Immature natural killer cell (primary cell): ENCODE measurements around the gene ICA1. TPM values are rescaled to one million over a fixed set of nuclear protein-coding genes. Genes with fewer than 3 reads are reported as not detected.

Source experiments
- DNase-seq, 3 donors: peaks; one replicate each; pipeline ENCODE4 v3.0.0; 2022; ENCODE audit warnings: mixed read lengths in 1 of 3
- H3K27ac Mint-ChIP-seq, 6 donors: one replicate each; pipeline ENCODE4 v1.8.0; 2020; ENCODE audit warnings: mixed read lengths in 6 of 6, mild to moderate bottlenecking in 5 of 6, inconsistent platforms in 4 of 6, moderate library complexity in 3 of 6
- H3K27me3 Mint-ChIP-seq, 3 donors: one replicate each; pipeline ENCODE4 v1.8.0; 2020 to 2021; ENCODE audit warnings: low read depth in 3 of 3, mild to moderate bottlenecking in 3 of 3, mixed read lengths in 3 of 3, moderate library complexity in 3 of 3, inconsistent platforms in 1 of 3
- H3K36me3 Mint-ChIP-seq, 3 donors: one replicate each; pipeline ENCODE4 v1.8.0; 2020; ENCODE audit warnings: mixed read lengths in 3 of 3, inconsistent platforms in 2 of 3, mild to moderate bottlenecking in 2 of 3
- H3K4me1 Mint-ChIP-seq, 2 donors: one replicate each; pipeline ENCODE4 v1.8.0; 2020; ENCODE audit warnings: inconsistent platforms in 2 of 2, mild to moderate bottlenecking in 2 of 2, mixed read lengths in 2 of 2, moderate library complexity in 1 of 2
- H3K4me3 Mint-ChIP-seq, 5 donors: one replicate each; pipeline ENCODE4 v1.8.0; 2020; ENCODE audit warnings: mild to moderate bottlenecking in 5 of 5, mixed read lengths in 5 of 5, inconsistent platforms in 3 of 5, moderate library complexity in 3 of 5
- H3K9me3 Mint-ChIP-seq, 6 donors: one replicate each; pipeline ENCODE4 v1.8.0; 2020; ENCODE audit warnings: mild to moderate bottlenecking in 6 of 6, mixed read lengths in 6 of 6, inconsistent platforms in 4 of 6, moderate library complexity in 3 of 6
- polyA plus RNA-seq, 3 donors: library from polyadenylated mRNA; unstranded; fragments of 300-500 nt; fragmentation: Illumina TruSeq; gene quantifications; one replicate each; pipeline ENCODE4 v1.2.3, GENCODE V29; 2021

The ICA1 gene
- polyA plus RNA-seq, 3 donors from 2014 or later = 3.8 to 6.9 (median 5.0) TPM

DNA sequence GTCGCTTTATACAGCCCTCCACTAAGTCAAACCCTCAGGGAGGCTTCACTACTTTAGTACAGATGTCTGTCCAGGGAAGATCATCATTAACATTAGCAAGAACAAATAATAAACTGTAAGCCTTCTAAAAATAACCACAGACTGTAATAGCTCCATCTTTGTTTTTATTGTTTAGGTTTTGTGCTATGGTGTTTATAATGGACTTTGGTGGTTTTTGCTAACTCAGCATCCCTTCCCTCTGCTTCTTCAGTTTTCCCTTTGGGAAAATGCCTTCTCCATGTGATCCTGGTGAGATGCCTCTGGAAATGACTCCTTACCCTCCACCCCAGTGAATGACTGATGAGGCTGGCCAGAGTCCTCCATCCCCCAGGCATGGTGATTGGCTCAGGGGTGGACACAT is 131.3 kb downstream of the ICA1 start:
- Mint-ChIP-seq H3K4me1 (peaks cover 97 to 100% of the 10 kb centered on the region in 2 donors), H3K27me3 (peaks cover 6 to 12% (median 6%) of the 10 kb centered on the region in 3 donors), H3K27ac (peak overlapping the region; percentile 84 to 99 (median 96)), H3K36me3 (no peaks in the 10 kb centered on the region), H3K4me3 (peak overlapping the region; percentile 16 to 90 (median 42)), H3K9me3 (no peaks in the 10 kb centered on the region)
- DNase-seq = no peak

DNA sequence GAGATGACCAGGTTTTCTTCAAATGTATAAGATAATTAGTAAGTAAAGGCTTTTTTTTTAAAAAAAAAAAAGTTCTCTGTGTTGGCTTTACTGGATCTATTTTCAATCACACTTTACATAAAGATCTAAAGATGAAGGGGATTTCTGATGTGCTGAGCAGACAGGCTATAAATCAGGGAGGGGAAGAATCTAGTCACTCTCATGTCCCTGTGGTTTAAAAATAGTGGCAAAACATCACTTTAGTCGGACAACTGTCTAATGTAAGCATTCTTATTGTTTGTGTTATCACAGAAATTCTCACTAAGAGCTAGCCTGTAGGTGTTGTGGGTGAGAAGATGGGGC is 132.7 kb downstream of the ICA1 start:
- peak; percentile 52 to 60 (median 57) for DNase-seq

DNA sequence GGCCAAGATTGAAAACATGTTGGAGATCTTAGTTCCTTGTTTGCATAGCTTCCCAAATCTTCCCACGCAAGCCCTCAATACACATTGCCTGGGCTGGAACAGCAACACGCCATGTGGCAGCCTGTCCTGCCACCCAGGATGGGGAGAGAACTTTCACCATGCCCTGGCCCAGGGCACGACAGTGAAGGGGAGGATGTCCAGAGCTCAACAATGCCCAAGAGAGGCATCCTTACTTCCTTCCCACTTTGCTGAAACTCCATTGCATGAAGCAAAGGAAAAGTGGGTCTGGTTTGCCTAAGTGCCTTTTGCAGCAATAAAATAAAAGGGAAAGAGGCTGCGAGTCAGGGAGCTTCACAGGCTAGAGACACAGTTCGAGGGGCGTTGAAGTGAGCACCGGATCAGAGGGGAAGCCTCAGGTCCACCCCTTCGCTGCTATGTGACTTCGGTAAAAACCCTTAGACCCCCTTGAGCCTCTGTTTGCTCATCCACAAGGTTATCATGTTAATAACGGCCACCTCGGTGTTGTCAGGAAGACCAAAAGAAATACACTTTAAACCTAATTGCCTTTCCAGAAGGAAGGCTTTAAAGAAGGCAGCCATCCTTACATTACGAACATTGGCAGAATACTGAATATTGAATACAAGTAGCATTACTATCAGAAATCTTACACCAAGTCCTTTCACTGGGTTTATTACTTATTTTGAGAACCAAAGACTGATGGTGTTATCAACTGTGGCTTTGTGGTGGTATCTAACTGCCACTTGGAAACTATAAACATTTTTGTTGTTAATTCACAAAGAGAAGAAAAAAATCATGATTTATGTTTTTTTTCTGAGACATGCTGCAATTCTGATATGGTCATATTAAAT is 133.3 kb downstream of the ICA1 start:
- H3K27me3 Mint-ChIP-seq = peaks cover 10 to 12% (median 12%) of the 10 kb centered on the region in 3 donors
- peaks cover 0 to 4% (median 0%) of the 10 kb centered on the region in 3 donors for H3K36me3 Mint-ChIP-seq
- H3K4me1 Mint-ChIP-seq = peaks cover 98 to 99% of the 10 kb centered on the region in 2 donors
- H3K4me3 Mint-ChIP-seq = peak overlapping the region; percentile 67 to 88 (median 83)
- DNase-seq = peak; percentile 70 to 76 (median 74)
- H3K27ac Mint-ChIP-seq = peak overlapping the region; percentile 94 to 99 (median 96)
- H3K9me3 Mint-ChIP-seq = no peaks in the 10 kb centered on the region

More for the DNA sequence above, 132.7 kb downstream of the ICA1 start:
- Mint-ChIP-seq H3K27ac (peak overlapping the region; percentile 94 to 99 (median 96)), H3K9me3 (no peaks in the 10 kb centered on the region), H3K36me3 (peaks cover 0 to 4% (median 0%) of the 10 kb centered on the region in 3 donors), H3K4me3 (peak overlapping the region; percentile 67 to 88 (median 83)), H3K27me3 (peaks cover 10 to 12% (median 12%) of the 10 kb centered on the region in 3 donors), H3K4me1 (peaks cover 99 to 100% of the 10 kb centered on the region in 2 donors)

DNA sequence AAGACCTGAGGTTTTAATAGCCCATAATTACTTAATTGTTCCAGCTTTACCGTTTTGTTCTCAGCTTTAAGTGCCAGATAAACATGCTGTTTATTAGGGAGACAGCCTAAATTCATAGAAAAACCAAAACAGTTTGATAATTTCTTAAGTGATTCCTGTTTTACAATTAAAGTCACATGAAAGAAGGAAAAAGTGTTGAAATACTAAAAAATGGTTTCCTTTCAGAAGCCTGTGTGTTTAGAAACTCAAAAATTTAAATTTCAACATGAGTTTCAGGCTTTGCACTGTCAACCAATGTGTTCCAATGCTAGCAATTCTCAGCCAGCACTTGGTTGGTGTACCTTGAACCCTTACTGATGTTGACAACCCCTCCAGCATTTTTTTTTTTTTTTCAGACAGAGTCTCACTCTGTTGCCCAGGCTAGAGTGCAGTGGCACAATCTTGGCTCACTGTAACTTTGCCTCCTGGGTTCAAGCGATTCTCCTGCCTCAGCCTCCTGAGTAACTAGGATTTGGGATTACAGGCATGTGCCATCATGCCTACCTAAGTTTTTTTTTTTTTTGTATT is 135.3 kb downstream of the ICA1 start:
- no peaks in the 10 kb centered on the region for H3K9me3 Mint-ChIP-seq
- peak overlapping the region; percentile 69 to 88 (median 75) for H3K4me3 Mint-ChIP-seq
- DNase-seq = no peak
- peak overlapping the region; percentile 94 to 99 (median 96) for H3K27ac Mint-ChIP-seq
- H3K4me1 Mint-ChIP-seq = peaks cover 91 to 97% of the 10 kb centered on the region in 2 donors
- peaks cover 10 to 15% (median 11%) of the 10 kb centered on the region in 3 donors for H3K27me3 Mint-ChIP-seq
- peaks cover 0 to 4% (median 0%) of the 10 kb centered on the region in 3 donors for H3K36me3 Mint-ChIP-seq

DNA sequence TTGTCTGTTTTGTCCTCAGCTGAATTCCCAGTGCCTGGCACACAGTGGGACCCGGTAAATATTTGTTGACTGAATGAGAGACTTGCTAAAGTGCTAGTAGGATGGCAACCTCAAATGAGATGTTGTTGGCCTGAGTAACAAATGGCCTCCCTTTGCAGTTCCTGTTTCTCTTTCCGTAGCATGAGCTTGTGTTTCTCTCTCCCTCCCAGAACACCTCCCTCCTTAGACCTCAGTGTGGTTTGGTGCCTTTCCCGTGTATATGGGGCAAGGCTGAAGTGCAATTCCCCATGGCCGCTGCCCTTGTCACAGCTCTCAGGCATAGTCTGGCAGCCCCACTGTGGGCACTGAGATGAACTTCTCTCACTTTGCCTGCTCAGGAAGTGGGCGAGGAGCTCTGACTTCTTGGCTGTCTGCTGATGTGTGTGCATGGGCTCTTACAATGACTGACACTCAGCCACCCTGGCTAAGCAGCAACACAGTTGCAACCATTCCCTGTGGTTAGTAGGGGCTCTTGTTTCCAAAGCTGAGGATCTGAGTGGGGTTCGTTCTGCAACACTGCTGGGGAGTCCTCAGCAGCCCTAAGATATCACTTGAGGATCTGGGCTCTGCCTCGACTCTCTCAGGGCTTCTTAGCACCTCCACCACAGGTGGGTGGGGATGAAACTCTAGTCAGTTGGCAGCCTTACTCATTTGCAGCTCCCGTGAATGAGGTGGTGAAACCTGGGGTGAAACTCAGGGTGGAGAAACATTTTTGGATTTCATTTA is 136.1 kb downstream of the ICA1 start:
- Mint-ChIP-seq H3K4me3 (peak overlapping the region; percentile 69 to 88 (median 75)), H3K27me3 (peaks cover 10 to 13% (median 12%) of the 10 kb centered on the region in 3 donors), H3K9me3 (no peaks in the 10 kb centered on the region), H3K27ac (peak overlapping the region; percentile 94 to 99 (median 96)), H3K4me1 (peaks cover 91 to 97% of the 10 kb centered on the region in 2 donors), H3K36me3 (peaks cover 0 to 4% (median 0%) of the 10 kb centered on the region in 3 donors)
- peak; percentile 91 to 93 (median 92) for DNase-seq

DNA sequence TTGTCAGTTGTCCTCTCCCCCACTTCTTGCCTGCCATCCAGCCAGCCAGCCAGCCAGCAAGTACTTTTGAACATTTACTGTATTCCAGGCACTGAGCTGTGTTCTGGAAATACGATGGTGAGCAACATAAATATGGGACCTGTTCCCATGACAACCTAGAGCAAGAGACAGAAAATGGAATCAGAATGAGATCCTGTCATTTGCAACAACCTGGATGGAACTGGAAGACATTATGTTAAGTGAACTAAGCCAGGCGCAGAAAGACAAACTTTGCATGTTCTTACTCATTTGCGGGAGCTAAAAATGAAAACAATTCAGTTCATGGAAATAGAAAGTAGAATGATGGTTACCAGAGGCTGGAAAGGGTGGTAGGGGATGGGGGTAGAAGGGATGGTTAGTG is 140.7 kb downstream of the ICA1 start:
- Mint-ChIP-seq H3K4me3 (peak overlapping the region in 4 of 5 donors; percentile 15 to 53 (median 34)), H3K4me1 (peaks cover 75 to 95% of the 10 kb centered on the region in 2 donors), H3K27ac (peak overlapping the region in 5 of 6 donors; percentile 40 to 80 (median 73)), H3K36me3 (peaks cover 0 to 4% (median 4%) of the 10 kb centered on the region in 3 donors), H3K9me3 (no peaks in the 10 kb centered on the region), H3K27me3 (peaks cover 5 to 13% (median 6%) of the 10 kb centered on the region in 3 donors)
- DNase-seq = no peak

DNA sequence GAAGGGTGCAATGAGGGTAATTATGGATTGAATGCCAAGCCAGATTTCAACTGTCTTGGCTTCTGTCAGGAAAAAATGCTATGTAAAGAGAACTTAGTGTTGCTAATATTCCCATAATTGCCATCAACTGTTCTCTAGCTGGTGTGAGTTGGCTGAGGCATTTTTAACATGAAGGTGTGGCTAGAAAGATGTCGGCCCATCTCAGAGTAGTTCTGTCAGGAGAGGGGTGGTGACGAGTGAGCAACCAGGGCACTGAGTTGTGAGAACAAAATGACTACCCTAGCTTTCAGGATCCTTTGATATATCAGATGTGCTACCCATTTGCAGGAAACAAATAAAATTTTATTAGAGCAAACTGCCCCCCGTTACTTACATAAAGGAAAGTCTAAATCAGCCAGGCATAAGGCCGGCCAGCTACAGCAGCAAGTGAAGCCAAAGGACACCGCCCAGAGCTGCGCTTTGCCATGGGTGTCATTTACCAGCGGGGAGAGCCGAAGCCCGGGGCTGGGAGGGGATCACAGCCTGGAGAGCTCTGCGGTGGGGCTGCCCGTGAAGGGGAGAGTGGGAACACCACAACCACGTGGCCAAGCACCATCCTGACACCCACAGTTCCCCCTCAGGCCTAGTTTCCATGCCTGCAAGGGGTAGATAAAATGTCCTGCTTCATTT is 141.4 kb downstream of the ICA1 start:
- Mint-ChIP-seq H3K4me3 (peak overlapping the region; percentile 27 to 55 (median 40)), H3K27me3 (peaks cover 2 to 8% (median 2%) of the 10 kb centered on the region in 3 donors), H3K4me1 (peaks cover 75 to 95% of the 10 kb centered on the region in 2 donors), H3K27ac (peak overlapping the region in 5 of 6 donors; percentile 33 to 75 (median 62)), H3K9me3 (no peaks in the 10 kb centered on the region), H3K36me3 (peaks cover 0 to 4% (median 3%) of the 10 kb centered on the region in 3 donors)
- DNase-seq = no peak

DNA sequence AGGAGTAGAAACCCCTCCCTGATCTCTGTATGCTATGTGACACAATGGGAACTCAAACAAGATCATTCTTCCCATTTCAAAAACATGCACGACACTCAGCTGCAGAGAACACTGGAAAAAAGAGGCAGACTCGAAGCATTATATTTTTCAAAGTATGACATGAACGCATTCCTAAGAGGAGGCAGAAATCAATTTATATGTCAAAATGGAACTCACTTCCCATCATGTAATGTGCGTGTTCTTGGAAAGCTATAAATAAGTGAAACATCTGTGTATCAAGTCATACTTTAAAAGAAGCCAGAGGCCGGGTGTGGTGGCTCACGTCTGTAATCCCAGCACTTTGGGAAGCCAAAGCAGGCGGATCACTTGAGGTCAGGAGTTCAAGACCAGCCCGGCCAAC is 142.7 kb downstream of the ICA1 start:
- Mint-ChIP-seq H3K4me3 (no peak overlapping the region), H3K4me1 (peaks cover 75 to 95% of the 10 kb centered on the region in 2 donors), H3K36me3 (peaks cover 0 to 4% (median 0%) of the 10 kb centered on the region in 3 donors), H3K9me3 (no peaks in the 10 kb centered on the region), H3K27ac (no peak overlapping the region), H3K27me3 (peaks cover 0 to 3% (median 2%) of the 10 kb centered on the region in 3 donors)
- DNase-seq = no peak

DNA sequence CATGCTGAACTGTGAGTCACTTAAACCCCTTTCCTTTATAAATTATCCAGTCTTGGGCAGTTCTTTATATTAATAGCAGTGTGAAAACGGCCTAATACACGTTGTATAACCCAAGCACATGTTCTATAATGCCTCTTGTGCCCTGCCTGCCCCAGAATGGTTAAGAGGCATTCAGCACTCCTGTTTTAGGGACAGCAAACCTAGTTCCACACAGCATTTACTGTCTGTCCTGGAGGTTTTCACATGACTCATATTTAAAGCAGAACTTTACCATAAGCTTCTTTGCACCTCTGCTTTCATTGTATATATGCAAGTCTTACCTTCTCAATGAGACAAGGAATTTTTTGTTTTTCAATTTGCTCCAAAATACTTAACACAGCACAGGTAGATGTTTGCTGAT is 144.8 kb downstream of the ICA1 start:
- DNase-seq = no peak
- Mint-ChIP-seq H3K27me3 (peaks cover 0 to 2% (median 0%) of the 10 kb centered on the region in 3 donors), H3K9me3 (no peaks in the 10 kb centered on the region), H3K36me3 (peaks cover 0 to 4% (median 0%) of the 10 kb centered on the region in 3 donors), H3K27ac (peak overlapping the region in 2 of 6 donors; percentile 9 to 58), H3K4me1 (peaks cover 70 to 89% of the 10 kb centered on the region in 2 donors), H3K4me3 (peak overlapping the region in 1 of 5 donors; percentile 24)

DNA sequence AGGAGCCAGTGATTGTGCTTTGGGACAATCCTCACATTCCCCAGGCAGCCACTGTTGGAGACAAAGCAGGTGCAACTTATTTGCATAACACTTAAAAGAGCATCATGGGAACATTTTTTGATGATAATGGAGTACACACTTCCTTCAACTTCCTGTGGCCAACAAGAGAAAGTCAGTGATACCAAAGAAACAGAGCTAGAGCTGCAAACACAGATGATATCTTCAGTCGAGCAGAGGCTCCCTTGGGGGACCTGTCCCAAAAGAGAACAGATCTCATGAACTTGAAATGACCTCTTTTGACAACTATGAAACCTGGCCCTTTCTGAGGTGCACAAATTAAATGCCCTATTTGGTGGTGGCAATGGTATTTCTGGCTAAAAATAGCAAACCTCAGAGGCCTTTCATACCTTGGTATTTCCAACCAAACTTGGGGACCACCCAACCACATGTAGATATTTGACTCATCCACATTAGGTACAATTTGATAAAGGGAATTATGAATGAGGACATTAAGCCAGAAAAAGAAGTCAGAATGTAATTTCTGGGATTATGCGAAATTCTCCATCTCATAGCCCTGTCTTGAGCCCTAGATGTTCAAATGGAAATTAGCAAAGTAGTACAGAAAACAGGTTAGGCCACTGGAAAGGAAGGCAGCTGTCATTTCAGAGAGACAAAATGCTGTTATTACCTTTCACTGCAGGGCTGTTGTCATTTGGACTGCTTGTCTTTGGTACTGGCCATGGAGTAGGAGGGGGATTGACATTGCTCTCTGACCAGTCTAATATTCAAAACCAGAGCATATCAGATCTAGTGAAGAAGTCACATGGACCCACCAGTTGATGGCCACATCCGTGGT is 146.2 kb downstream of the ICA1 start:
- H3K9me3 Mint-ChIP-seq = no peaks in the 10 kb centered on the region
- peak overlapping the region in 2 of 5 donors; percentile 14 to 37 for H3K4me3 Mint-ChIP-seq
- H3K36me3 Mint-ChIP-seq = peaks cover 0 to 4% (median 0%) of the 10 kb centered on the region in 3 donors
- peak in 1 of 3 donors; percentile 20 for DNase-seq
- peak overlapping the region in 4 of 6 donors; percentile 5 to 90 (median 70) for H3K27ac Mint-ChIP-seq
- peaks cover 61 to 75% of the 10 kb centered on the region in 2 donors for H3K4me1 Mint-ChIP-seq
- H3K27me3 Mint-ChIP-seq = no peaks in the 10 kb centered on the region

DNA sequence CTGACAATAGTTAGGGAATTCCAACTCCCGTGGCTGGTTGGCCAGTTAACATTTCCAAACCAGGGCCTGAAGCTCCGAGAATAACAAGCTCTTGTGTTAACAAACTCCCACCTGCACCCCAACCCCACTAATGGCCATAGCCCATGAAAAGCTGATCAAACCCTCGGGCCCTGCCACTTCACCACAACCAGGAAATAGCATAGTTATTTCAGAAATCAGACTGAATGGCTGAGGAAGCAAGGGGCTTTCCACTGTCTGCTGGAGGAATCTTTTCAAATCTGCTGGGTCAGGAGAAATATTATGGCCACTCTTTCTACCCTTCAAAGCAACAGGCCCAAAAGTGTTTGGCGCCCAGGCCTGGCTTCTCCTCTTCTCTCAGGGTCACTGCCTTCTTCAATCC is 147.8 kb downstream of the ICA1 start:
- Mint-ChIP-seq H3K9me3 (no peaks in the 10 kb centered on the region), H3K36me3 (peaks cover 0 to 4% (median 0%) of the 10 kb centered on the region in 3 donors), H3K4me3 (no peak overlapping the region), H3K27me3 (no peaks in the 10 kb centered on the region), H3K27ac (peak overlapping the region in 5 of 6 donors; percentile 2 to 63 (median 29)), H3K4me1 (peaks cover 52 to 60% of the 10 kb centered on the region in 2 donors)
- no peak for DNase-seq

DNA sequence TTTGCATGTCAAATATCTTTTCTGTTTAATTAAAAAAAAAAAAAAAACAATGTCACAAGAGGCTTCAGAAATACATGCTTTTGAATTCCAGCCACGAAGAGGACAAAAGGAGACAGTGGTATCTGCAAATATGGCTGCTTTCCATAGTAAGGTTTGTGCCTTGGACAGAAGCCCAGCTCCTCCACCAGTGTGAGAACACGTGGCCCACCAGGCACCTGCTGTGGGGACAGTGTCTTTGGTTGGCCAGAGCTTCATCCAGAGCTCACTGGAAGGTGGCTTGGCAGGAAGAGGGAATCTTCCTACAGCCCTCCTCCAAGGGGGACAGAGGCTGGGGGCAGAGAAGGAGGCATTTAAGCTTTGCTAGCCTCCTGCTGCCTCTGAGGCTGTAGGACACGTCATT is 148.8 kb downstream of the ICA1 start:
- H3K27ac Mint-ChIP-seq = no peak overlapping the region
- H3K4me3 Mint-ChIP-seq = no peak overlapping the region

More for the DNA sequence above, 148.8 kb downstream of the ICA1 start:
- no peaks in the 10 kb centered on the region for H3K9me3 Mint-ChIP-seq
- DNase-seq = no peak
- no peaks in the 10 kb centered on the region for H3K27me3 Mint-ChIP-seq
- H3K36me3 Mint-ChIP-seq = peaks cover 0 to 4% (median 0%) of the 10 kb centered on the region in 3 donors
- peaks cover 46 to 50% of the 10 kb centered on the region in 2 donors for H3K4me1 Mint-ChIP-seq
